GM21381 (cell line): ENCODE measurements around the gene PAK1.
"Not testable (repeated sequence)": the region's sequence is repeated elsewhere in the genome, so short reads cannot be mapped to it uniquely, and the experiment has no call there.

Experiments used
- ATAC-seq: cut with Tn5 transposase; IDR thresholded peaks from one replicate; pipeline ENCODE4 v1.9.1; 2021; ENCODE audit warnings: mild to moderate bottlenecking, moderate library complexity; ENCODE audit not compliant: unreplicated experiment

The PAK1 gene

DNA sequence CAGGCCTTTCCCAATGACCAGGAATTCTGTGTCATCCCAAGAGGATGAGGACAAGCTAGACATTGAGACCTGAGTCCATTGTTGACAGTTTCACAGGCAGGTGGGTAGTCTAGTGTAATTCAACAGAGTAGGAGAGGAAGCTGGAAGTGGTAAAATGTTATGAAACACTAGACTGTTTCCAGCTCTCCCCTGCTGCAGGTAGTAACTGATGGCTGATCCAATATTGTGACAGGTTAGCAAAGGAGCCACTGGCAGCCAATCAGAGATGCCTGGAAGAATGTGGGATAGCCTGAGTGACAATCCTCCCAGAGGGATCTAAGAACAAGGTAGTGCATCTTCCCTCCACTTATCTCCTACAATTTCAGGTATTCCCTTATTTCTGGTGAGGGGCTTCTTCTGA lies 161.8 kb downstream of the PAK1 start:
- ATAC-seq, result no peak

GRCh38 chr11:77311701-77312100 lies 162.2 kb downstream of the PAK1 start:
- ATAC-seq, result no peak

DNA sequence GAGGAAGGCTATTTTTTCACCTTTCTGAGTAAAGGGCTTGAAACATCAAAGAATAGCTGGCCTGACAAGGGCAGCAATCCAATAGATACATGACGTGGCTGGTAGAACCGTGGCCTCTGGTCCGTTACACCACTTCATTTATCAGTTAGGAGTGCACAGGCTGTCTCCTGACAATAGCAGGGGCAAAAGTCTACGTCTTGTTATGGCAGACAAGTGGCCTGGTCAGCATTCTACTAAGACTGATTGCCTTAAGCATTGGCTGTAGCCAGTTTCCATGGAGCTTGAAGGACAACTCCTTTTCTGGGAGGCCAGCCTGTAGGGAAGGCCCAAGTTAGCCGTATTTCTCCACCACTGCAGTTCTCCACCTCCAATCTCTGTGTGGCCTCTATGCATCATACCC lies 163.2 kb downstream of the PAK1 start:
- no peak for ATAC-seq

- no peak for ATAC-seq
Measured at GRCh38 chr11:77309401-77310085, 164.4 kb downstream of the PAK1 start.

- ATAC-seq, result no peak
Measured at GRCh38 chr11:77308838-77309237, 165.1 kb downstream of the PAK1 start.

DNA sequence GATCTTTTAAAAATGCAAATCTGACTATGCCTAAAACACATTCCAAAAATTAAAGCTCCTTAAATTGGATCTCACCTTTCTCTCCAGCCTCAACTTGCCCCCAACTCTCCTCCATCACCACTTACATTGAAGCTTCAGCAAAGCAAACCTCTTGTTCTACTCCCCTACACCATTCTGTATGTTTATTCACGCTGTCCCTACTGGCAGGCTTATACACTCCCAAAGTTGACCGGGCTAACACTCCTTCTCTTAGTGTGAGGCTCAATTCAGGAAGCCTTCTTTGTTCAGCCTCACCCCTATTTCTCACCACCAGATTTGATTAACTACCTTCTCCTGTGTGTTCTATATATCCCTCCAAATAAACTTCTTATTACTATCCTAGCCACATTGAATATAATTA lies 170.6 kb downstream of the PAK1 start:
- ATAC-seq, result no peak

GRCh38 chr11:77302752-77303151 lies 171.1 kb downstream of the PAK1 start:
- no peak for ATAC-seq

- ATAC-seq, result no peak
Measured at GRCh38 chr11:77301510-77301909, 172.4 kb downstream of the PAK1 start, which contains the start of gene GDPD4. TSS of gene GDPD4 (minus strand) at chr11:77301686. CDS start at chr11:77285137, 16,549 bp downstream.

DNA sequence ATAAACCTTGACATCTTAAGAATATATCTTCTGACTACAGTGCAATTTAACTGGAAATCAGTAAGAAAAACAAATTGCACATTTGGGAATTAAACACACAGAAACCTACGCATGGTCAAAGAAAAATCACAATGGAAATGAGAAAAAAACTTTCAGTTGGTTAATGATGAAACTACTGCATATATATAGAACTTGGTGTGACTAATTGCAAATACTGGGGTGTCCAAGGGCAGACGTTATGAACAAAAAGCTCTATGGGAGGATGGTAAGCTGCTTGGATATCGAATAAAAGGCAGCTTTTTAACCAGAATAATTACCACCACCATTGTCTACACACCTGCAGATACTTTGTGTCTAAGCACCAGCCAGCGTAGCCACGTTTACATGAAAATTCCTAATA lies 173.2 kb downstream of the PAK1 start:
- no peak for ATAC-seq

DNA sequence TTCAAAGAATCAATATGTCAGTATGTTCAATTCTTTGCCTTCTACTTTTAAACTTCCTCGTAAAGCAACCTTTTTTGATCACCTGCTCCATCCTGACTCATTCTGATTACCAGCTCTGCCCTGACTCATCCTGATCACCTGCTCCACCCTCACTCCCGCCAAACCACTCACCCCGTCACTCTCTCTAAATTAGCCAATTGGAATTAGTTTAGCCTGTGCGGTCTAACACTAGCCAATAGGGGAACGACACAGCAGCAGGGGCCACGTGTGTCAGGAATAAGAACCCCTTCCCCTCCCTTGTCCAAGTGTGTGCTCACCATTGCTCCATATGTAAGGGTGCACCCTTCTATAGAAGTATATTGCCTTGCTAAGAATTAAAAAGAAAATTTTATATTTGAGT lies 173.9 kb downstream of the PAK1 start:
- not testable (repeated sequence) for ATAC-seq

DNA sequence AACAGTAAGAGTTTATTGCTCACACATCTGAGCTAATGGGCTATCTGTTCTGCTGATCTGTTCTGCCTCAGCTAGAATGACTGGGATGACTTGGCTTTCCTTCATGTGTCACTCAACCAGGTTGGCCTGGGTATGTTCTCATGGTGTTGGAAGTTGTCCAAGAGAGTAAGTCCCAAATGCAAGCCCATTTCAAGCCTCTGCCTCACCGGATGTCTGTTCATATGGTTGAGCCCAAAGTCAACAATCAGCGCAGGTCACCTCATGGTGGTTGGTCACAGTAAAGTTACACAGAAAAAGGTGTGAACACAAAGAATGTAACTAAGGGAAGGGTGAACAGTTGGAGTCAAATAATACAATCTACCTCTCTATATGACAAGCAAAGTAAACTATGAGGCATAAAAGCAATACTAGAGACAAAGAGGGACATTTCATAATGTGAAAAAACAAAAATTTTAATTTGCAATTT lies 174.3 kb downstream of the PAK1 start:
- no peak for ATAC-seq

- no peak for ATAC-seq
Measured at GRCh38 chr11:77294040-77294439, 179.9 kb downstream of the PAK1 start.

DNA sequence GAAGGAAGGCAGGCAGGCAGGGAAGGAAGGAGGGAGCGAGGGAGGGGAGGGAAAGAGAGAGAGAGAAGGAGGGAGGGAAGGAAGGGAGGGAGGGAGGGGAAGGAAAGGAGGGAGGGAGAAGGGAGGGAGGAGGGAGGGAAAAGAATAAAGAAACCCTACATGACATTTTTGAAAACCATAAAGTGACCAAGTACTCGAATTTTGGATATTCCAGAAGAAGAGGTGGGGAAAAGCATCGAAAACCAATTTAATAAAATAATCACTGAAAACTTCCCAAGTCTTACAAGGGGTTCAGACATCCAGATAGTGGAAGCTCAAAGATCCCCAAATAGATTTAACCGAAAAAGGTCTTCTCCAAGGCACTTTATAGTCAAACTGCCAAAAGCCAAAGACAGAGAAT lies 184.2 kb downstream of the PAK1 start:
- ATAC-seq, result no peak

GRCh38 chr11:77287615-77288273 lies 186.2 kb downstream of the PAK1 start:
- ATAC-seq, result no peak

GRCh38 chr11:77287136-77287535 lies 186.8 kb downstream of the PAK1 start:
- ATAC-seq, result no peak

DNA sequence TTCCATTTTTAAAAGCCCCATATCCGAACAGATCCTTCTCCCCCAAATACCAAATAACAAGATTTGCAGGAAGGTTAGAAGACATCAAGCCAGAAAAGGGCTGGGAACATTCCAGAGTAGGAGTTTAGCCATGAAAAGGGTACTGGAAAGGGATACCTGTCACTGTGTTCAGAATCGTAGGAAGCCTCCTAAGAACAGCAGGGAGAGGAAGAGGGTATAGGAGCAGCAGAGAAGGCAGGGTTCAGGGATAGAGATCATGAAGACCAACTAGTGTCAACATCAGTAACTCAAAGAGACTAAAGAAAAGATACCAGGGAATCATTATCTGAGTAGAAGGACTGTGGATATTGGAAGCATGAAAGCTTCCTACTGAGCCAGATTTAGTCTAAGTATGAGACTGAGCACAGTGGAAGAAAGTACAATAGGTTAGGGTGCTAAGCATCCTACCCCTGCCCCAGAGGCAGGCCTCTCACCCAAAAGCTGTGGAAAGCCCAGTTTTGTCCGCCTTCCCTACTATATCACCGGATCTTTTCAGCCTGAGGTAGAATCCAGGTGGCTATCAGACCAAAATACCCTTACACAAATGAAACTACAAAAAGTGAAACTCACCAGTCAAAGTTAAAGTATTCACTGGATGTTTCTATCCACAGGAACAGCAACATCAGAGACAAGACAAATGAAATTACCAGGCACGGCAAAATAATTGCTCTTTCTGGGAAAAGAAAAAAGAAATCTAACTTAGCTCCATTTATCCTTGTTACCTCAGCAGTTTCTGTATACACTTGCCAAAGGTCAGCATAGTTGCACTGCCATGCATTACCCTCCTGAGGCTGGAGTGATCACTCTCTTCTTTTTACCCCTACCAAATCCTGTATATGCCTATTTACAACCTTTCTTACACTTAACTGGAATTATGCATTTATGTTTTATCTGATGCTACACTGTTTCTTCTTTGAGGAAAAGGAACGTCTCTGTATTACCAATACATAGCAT lies 189.1 kb downstream of the PAK1 start:
- ATAC-seq, result no peak

DNA sequence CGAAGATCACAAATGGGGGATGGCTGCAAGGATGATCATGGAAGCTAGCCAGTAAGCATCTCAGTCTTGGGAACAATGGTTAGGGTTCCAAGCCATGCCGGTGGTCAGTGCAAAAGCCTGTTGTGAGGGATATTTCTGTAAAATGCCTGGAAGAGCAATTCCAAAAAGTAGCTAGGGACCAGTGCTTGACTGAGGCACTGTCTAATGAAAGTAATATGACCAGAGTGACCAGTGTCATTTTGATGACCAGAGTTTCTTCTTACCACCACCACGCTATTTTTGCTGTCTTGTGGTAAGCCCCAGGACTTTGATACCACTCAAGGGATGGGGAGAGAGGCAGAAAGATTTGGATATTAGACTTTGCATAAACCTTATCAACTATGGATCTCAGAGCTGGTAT lies 190.8 kb downstream of the PAK1 start:
- no peak for ATAC-seq

DNA sequence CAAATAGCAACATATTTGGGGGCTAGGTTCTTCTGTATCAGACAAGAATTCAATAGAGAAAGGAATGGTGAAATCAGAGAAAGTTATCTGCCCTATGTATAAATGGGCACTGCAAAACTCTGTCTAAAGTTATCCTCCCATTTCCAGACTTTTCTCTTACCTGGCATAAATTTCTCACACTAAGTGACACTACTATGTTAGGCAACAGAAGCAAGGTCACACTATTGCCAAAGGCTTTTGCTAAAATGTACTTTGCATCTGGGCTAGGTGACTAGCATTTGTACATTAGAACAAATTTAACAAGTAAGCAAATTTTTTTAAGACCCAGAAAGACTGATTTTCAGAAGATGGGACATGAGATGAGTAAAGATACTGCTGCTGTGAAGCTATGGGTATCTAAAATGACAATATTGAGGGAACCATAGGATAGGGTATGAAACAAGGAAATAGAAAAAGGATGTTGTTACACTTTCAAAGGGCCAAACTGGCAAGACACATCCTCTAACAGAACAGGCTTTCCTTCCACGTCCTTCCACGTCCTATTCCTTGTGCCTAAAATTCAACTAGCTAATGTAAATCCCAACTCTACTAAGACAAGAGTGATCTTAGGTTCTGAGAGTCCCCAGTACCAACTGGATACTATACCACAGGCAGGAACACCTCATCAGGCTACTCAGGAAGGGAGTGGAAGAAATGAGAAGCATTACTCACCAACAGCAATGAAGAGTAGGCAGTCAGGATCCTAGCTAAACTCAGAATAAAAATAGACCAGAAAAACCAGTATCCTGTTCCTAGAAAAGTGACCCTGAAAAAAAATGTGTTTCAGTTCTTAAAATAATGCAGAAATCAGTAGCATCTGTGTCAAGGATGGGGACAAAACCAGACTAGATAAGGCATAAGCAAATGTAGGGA lies 195.0 kb downstream of the PAK1 start:
- no peak for ATAC-seq

DNA sequence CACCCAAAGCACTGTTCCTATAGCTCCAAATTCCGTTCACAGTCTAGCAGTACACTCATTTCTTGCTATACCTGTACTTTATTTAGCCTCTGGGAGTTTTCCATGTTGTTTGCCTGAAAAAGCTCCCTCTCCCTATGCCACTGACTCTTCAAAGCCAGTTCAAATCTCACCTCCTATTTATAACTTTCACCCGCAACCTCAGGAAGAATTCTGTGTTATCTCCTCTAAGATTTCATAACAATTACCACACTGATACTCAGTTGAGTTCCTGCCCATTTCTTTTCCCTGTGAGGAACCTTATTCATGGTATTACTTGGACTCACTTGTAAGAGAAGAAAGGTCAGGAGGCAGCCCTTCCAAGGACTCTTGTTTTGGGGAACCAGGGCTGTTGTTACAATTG lies 197.6 kb downstream of the PAK1 start:
- no peak for ATAC-seq
